Trophoblast cell (in vitro differentiated cells and primary cell): ENCODE measurements around the gene PPP6R2.

Source experiments
- DNase-seq, 2 donors: peaks; one replicate each; pipeline ENCODE4 v3.0.0-alpha.2; 2016
- H2AFZ ChIP-seq: 2 replicates; pipeline ENCODE4 v1.6.1; 2013; ENCODE audit warnings: low read length, moderate library complexity, mild to moderate bottlenecking; ENCODE audit not compliant: insufficient read depth, poor library complexity
- H2AK5ac ChIP-seq: 2 replicates; pipeline ENCODE4 v1.6.1; 2013; ENCODE audit warnings: mild to moderate bottlenecking, low read length
- H2BK120ac ChIP-seq: 2 replicates; pipeline ENCODE4 v1.6.1; 2013; ENCODE audit warnings: low read length, mild to moderate bottlenecking, moderate library complexity; ENCODE audit not compliant: insufficient read depth, poor library complexity
- H2BK12ac ChIP-seq: 2 replicates; pipeline ENCODE4 v1.6.1; 2013; ENCODE audit warnings: mild to moderate bottlenecking, low read length, moderate library complexity
- H2BK5ac ChIP-seq: 2 replicates; pipeline ENCODE4 v1.6.1; 2013; ENCODE audit warnings: low read length, low read depth, moderate library complexity, mild to moderate bottlenecking; ENCODE audit not compliant: poor library complexity
- H3K14ac ChIP-seq: 2 replicates; pipeline ENCODE4 v1.6.1; 2013; ENCODE audit warnings: mild to moderate bottlenecking, low read length
- H3K18ac ChIP-seq: 2 replicates; pipeline ENCODE4 v1.6.1; 2013; ENCODE audit warnings: mild to moderate bottlenecking, low read length
- H3K23ac ChIP-seq: 2 replicates; pipeline ENCODE4 v1.6.1; 2013; ENCODE audit warnings: low read length
- H3K27ac ChIP-seq: 2 replicates; pipeline ENCODE4 v1.5.1; 2013; ENCODE audit warnings: low read depth, mild to moderate bottlenecking, inconsistent platforms, low read length, moderate library complexity
- H3K27me3 ChIP-seq: 2 replicates; pipeline ENCODE4 v1.6.1; 2013; ENCODE audit warnings: inconsistent platforms, mild to moderate bottlenecking, low read length, moderate library complexity; ENCODE audit not compliant: insufficient read depth
- H3K36me3 ChIP-seq, 2 experiments: 1 replicate in 1 of 2; 2 replicates in 1 of 2; pipeline ENCODE4 v1.6.1; 2013; ENCODE audit warnings: low read length in 2 of 2, mild to moderate bottlenecking in 2 of 2, moderate library complexity in 1 of 2; ENCODE audit not compliant: insufficient read depth in 2 of 2, control insufficient read depth in 1 of 2
- H3K4ac ChIP-seq: 2 replicates; pipeline ENCODE4 v1.6.1; 2013; ENCODE audit warnings: low read depth, mild to moderate bottlenecking, low read length, moderate library complexity
- H3K4me1 ChIP-seq, 2 experiments: 1 replicate in 1 of 2; 2 replicates in 1 of 2; pipeline ENCODE4 v1.6.1; 2013; ENCODE audit warnings: low read length in 2 of 2, mild to moderate bottlenecking in 2 of 2, moderate library complexity in 1 of 2; ENCODE audit not compliant: insufficient read depth in 2 of 2, control insufficient read depth in 1 of 2
- H3K4me2 ChIP-seq: 2 replicates; pipeline ENCODE4 v1.6.1; 2013; ENCODE audit warnings: inconsistent platforms, mild to moderate bottlenecking, low read length, moderate library complexity
- H3K4me3 ChIP-seq: 2 replicates; pipeline ENCODE4 v1.5.1; 2013; ENCODE audit warnings: mild to moderate bottlenecking, low read depth, low read length, inconsistent platforms
- H3K79me1 ChIP-seq: one replicate; pipeline ENCODE4 v1.6.1; 2013; ENCODE audit warnings: low read length
- H3K79me2 ChIP-seq: 2 replicates; pipeline ENCODE4 v1.6.1; 2013; ENCODE audit warnings: low read length, mild to moderate bottlenecking; ENCODE audit not compliant: control insufficient read depth, insufficient read depth, poor library complexity
- H3K9ac ChIP-seq: 2 replicates; pipeline ENCODE4 v1.6.1; 2013; ENCODE audit warnings: mild to moderate bottlenecking, low read length
- H3K9me3 ChIP-seq: 2 replicates; pipeline ENCODE4 v1.6.1; 2013; ENCODE audit warnings: low read depth, mild to moderate bottlenecking, control low read depth, inconsistent platforms, low read length; ENCODE audit not compliant: insufficient read depth
- H4K12ac ChIP-seq: 2 replicates; pipeline ENCODE4 v1.6.1; 2013; ENCODE audit warnings: low read depth, mild to moderate bottlenecking, low read length, moderate library complexity
- H4K8ac ChIP-seq: 2 replicates; pipeline ENCODE4 v1.6.1; 2013; ENCODE audit warnings: low read depth, mild to moderate bottlenecking, low read length, moderate library complexity
- H4K91ac ChIP-seq: one replicate; pipeline ENCODE4 v1.6.1; 2013; ENCODE audit warnings: low read depth, mild to moderate bottlenecking, low read length, moderate library complexity
- WGBS: extraction: QIAGEN DNeasy Blood & Tissue Kit; methylation state at CpG from one replicate; pipeline ENCODE4 v1.1.7; 2013; ENCODE audit warnings: missing lambda C conversion rate; ENCODE audit not compliant: insufficient read length, insufficient coverage; ENCODE audit errors: extremely low coverage; 5-methylcytosine and 5-hydroxymethylcytosine counted together

PPP6R2 gene

GRCh38 chr22:50315289-50316113 is 27.6 kb upstream of the PPP6R2 start:
- Histone ChIP-seq H3K36me3 (no peaks in the 10 kb centered on the region), H2BK120ac (no peak overlapping the region), H3K27ac (no peak overlapping the region), H3K9ac (no peak overlapping the region), H3K4me3 (no peak overlapping the region), H4K12ac (no peak overlapping the region), H3K18ac (no peak overlapping the region), H3K4ac (no peak overlapping the region), H2AK5ac (no peak overlapping the region), H3K27me3 (no peaks in the 10 kb centered on the region), H2BK12ac (no peak overlapping the region), H3K9me3 (no peaks in the 10 kb centered on the region), H4K91ac (no peak overlapping the region), H3K4me1 (peaks cover 4 to 6% of the 10 kb centered on the region in 2 experiments), H2AFZ (no peak overlapping the region), H2BK5ac (no peak overlapping the region), H3K4me2 (no peak overlapping the region), H4K8ac (no peak overlapping the region), H3K79me2 (no peaks in the 10 kb centered on the region), H3K79me1 (no peaks in the 10 kb centered on the region), H3K14ac (no peak overlapping the region), H3K23ac (no peak overlapping the region)
- no CpG with 5 or more reads among the region's 18 CpGs for WGBS
- no peak for DNase-seq

DNA sequence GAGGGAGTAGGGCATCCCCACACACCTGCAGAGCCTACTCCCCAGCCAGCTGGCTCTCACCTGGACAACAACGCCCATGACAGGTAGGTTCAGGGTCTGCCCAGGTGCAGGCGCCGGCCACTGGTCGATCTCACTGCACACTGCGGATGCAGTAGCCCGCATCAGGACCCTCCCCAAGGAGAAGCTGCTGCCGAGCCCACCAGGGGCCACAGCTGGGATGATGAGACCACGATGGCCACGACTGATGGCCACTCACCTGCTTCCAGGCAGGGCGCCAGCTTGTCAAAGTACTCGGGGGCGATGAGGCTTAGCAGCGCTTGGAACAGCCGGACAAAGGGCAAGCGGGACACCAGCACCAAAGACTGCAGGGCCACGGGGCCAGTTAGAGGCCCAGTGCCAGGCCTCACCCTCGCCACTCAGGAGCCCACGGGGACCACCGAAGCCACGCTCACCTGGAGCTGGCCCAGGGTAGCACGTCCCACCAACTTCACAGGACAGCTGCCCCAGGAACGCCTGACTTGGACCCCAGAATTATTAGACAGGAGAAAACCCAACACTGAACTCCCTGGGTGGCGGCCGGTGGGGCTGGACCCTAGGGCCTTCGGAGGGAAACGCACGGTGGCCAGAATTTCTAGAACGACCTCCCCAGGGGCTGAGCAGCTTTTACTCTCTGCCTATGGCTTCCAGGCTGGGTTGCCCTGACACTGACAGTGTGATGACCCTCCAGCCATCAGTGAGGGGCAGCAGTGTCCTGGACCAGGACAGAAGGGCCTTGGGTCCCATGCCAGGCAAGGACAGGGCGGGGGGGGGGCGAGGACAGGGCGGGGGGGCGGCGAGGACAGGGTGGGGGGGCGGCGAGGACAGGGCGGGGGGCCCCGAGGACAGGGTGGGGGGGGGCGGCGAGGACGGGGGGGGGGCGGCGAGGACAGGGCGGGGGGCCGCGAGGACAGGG is 26.7 kb upstream of the PPP6R2 start:
- H3K36me3 ChIP-seq = no peaks in the 10 kb centered on the region
- H3K4me2 ChIP-seq = no peak overlapping the region
- H3K4me1 ChIP-seq = peaks cover 4 to 6% of the 10 kb centered on the region in 2 experiments
- no peaks in the 10 kb centered on the region for H3K79me1 ChIP-seq
- H3K9ac ChIP-seq = no peak overlapping the region
- WGBS = no CpG with 5 or more reads among the region's 45 CpGs
- no peak overlapping the region for H2BK12ac ChIP-seq
- H2BK5ac ChIP-seq = no peak overlapping the region
- H3K14ac ChIP-seq = no peak overlapping the region
- no peaks in the 10 kb centered on the region for H3K9me3 ChIP-seq
- H3K27me3 ChIP-seq = no peaks in the 10 kb centered on the region
- no peak overlapping the region for H2AK5ac ChIP-seq
- no peak overlapping the region for H3K4ac ChIP-seq
- no peak overlapping the region for H4K8ac ChIP-seq
- H2BK120ac ChIP-seq = no peak overlapping the region
- no peak overlapping the region for H2AFZ ChIP-seq
- no peak overlapping the region for H3K27ac ChIP-seq
- no peak overlapping the region for H4K91ac ChIP-seq
- H3K79me2 ChIP-seq = no peaks in the 10 kb centered on the region
- H3K23ac ChIP-seq = no peak overlapping the region
- no peak overlapping the region for H4K12ac ChIP-seq
- no peak overlapping the region for H3K18ac ChIP-seq
- no peak for DNase-seq
- no peak overlapping the region for H3K4me3 ChIP-seq

GRCh38 chr22:50317178-50317577 is 25.9 kb upstream of the PPP6R2 start:
- WGBS = no CpG with 5 or more reads among the region's 9 CpGs
- Histone ChIP-seq H2BK5ac (no peak overlapping the region), H3K4me1 (peaks cover 4 to 6% of the 10 kb centered on the region in 2 experiments), H3K4me3 (no peak overlapping the region), H3K18ac (no peak overlapping the region), H3K36me3 (no peaks in the 10 kb centered on the region), H3K9me3 (no peaks in the 10 kb centered on the region), H2BK12ac (no peak overlapping the region), H3K9ac (no peak overlapping the region), H3K23ac (no peak overlapping the region), H4K12ac (no peak overlapping the region), H2BK120ac (no peak overlapping the region), H3K14ac (no peak overlapping the region), H3K27ac (no peak overlapping the region), H3K4me2 (no peak overlapping the region), H3K27me3 (no peaks in the 10 kb centered on the region), H2AK5ac (no peak overlapping the region), H3K4ac (no peak overlapping the region), H3K79me1 (no peaks in the 10 kb centered on the region), H4K8ac (no peak overlapping the region), H4K91ac (no peak overlapping the region), H2AFZ (no peak overlapping the region), H3K79me2 (no peaks in the 10 kb centered on the region)
- peak; percentile 82 to 85 for DNase-seq

- no CpG with 5 or more reads among the region's 7 CpGs for WGBS
These were observed 25.5 kb upstream of the PPP6R2 start for GRCh38 chr22:50317674-50318073.

More at GRCh38 chr22:50317674-50318073, 25.5 kb upstream of the PPP6R2 start:
- Histone ChIP-seq H4K91ac (no peak overlapping the region), H3K27me3 (no peaks in the 10 kb centered on the region), H4K8ac (no peak overlapping the region), H3K79me2 (no peaks in the 10 kb centered on the region), H3K18ac (no peak overlapping the region), H2AFZ (no peak overlapping the region), H3K4me3 (no peak overlapping the region), H3K23ac (no peak overlapping the region), H3K79me1 (no peaks in the 10 kb centered on the region), H3K4me1 (peaks cover 4 to 6% of the 10 kb centered on the region in 2 experiments), H2BK5ac (no peak overlapping the region), H3K9me3 (no peaks in the 10 kb centered on the region), H3K14ac (no peak overlapping the region), H4K12ac (no peak overlapping the region), H3K4me2 (no peak overlapping the region), H2BK120ac (no peak overlapping the region), H3K9ac (no peak overlapping the region), H2BK12ac (no peak overlapping the region), H3K4ac (no peak overlapping the region), H3K36me3 (no peaks in the 10 kb centered on the region), H2AK5ac (no peak overlapping the region), H3K27ac (no peak overlapping the region)
- no peak for DNase-seq
